Right lobe of liver (tissue), 6 donors: ENCODE measurements around the gene IFNA14. TPM values are rescaled to one million over a fixed set of nuclear protein-coding genes. Genes with fewer than 3 reads are reported as not detected.
A peak's percentile ranks its signal among the peaks of the same experiment; 100 is the strongest.
"Not testable (repeated sequence)": the region's sequence is repeated elsewhere in the genome, so short reads cannot be mapped to it uniquely, and the experiment has no call there.

ENCODE experiments used
- ATAC-seq, 4 donors: fragments of 200-7000 bp; cut with Tn5 transposase; one replicate each; pipeline ENCODE4 v1.9.1; 2020; ENCODE audit warnings: mild to moderate bottlenecking in 4 of 4, moderate library complexity in 4 of 4
- DNase-seq, 3 donors: peaks; one replicate each; pipeline ENCODE4 v3.0.0-alpha.2; 2020
- H3K27ac ChIP-seq, 3 donors: fragments of 200-600 bp; one replicate each; pipeline ENCODE4 v1.8.0; 2022
- H3K27me3 ChIP-seq, 2 donors: fragments of 200-600 bp; one replicate each; pipeline ENCODE4 v1.8.0; 2022
- H3K36me3 ChIP-seq, 4 donors: fragments of 200-600 bp; sonication (generic) in 1 of 4; one replicate each; pipeline versions ENCODE4 v1.5.1 to v1.8.0; 2017 to 2022; ENCODE audit warnings: control low read depth in 1 of 4
- H3K4me1 ChIP-seq, 4 donors: fragments of 200-600 bp; sonication (generic) in 1 of 4; one replicate each; pipeline versions ENCODE4 v1.5.1 to v1.8.0; 2017 to 2022; ENCODE audit warnings: control low read depth in 1 of 4
- H3K4me3 ChIP-seq, 3 donors: fragments of 200-600 bp; one replicate each; pipeline ENCODE4 v1.8.0; 2022
- H3K9me3 ChIP-seq, 4 donors: fragments of 200-600 bp; sonication (generic) in 1 of 4; one replicate each; pipeline versions ENCODE4 v1.5.1 to v1.8.0; 2017 to 2022; ENCODE audit warnings: control low read depth in 1 of 4
- WGBS: methylation state at CpG from one replicate; pipeline ENCODE4 v1.1.6; 2018; ENCODE audit warnings: low coverage, low lambda C conversion rate; ENCODE audit not compliant: insufficient coverage; ENCODE audit errors: missing lambda C conversion rate; 5-methylcytosine and 5-hydroxymethylcytosine counted together
- intact Hi-C, 2 donors: fragments of 100-400 bp; cut with DNase I; formaldehyde crosslinking; loops; one replicate each; pipeline versions ENCODE4 v1.11.2 to v1.14.1; 2022
- total RNA-seq, 6 experiments: library from RNA; depleted of rRNA in 2 of 6; stranded (reverse); fragments of >200 nt in 2 of 6; fragmentation: NEBNext Ultra II Directional in 3 of 6; extraction: Animal tissue kit (Norgen Biotek cat#: 25700) in 3 of 6; gene quantifications; one replicate each; pipeline versions ENCODE4 v1.1.0 to v1.2.4, GENCODE V29; 2016 to 2023
- TF ChIP-seq, protein P1 (sequence below), 4 donors: fragments of 200-600 bp in 3 of 4; fragments of 450-650 bp in 1 of 4; IDR thresholded peaks; one replicate each; pipeline versions ENCODE4 v1.5.1 to v1.8.0; 2016 to 2022; ENCODE audit warnings: antibody characterized with exemption in 4 of 4, mild to moderate bottlenecking in 2 of 4
- donor health status: DM: no; HTN: yes; CAD: no.
- donor health status: DM: no; HTN: no; CAD: no.
- donor health status: DM: no; HTN: no; CAD: no.
- donor health status: DM: no; HTN: yes; CAD: no.
- donor health status: DM: no; HTN: yes; CAD: no.

The IFNA14 gene
- total RNA-seq, 6 experiments from 2014 or later = not detected

DNA sequence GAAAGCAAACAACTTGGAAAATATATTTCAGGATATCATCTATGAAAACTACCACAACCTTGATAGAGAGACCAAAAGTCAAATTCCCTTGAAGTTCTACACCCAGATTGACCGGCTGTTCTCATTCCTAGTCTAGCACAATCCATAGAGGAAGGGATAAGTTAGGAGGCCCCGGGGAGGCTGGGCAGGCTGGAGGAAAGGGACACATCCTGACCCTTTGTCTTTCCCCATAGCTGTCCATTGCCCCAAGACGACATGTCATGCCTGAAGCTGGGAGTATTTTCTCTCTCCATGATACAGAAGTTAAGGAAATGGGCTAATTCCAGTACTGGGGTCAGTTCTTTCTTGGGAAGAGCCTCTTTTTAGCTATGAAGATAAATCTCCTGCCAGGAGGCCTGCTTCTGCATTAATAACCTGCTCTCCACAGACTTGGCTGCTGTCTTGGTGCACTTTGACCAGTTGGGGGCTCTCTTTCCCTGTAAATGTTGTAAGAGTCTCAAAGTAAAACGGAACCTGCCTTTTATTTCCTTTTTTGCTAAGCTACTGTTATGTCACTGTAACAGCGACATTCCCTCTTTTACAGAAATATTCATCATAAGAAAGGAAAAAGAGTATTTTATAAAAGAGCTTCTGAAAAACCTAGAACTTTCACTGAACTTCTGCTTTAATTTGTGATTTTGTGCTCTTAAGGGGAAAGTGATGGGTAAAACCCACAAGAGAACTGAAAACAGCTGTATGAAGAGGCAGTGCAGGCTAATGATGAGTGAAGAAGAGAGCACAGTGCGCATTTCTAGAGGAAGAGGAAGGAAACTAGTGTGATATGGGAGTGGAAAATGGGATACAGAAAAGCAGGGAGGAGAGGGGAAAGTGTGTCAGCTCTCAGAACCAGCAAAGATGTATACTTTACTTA is 44.7 kb downstream of the IFNA14 start:
- H3K27ac ChIP-seq, H3K4me1 ChIP-seq, intact Hi-C loops, H3K9me3 ChIP-seq, DNase-seq, H3K4me3 ChIP-seq, H3K27me3 ChIP-seq, H3K36me3 ChIP-seq: not testable (repeated sequence)
- TF ChIP-seq, protein P1, sequence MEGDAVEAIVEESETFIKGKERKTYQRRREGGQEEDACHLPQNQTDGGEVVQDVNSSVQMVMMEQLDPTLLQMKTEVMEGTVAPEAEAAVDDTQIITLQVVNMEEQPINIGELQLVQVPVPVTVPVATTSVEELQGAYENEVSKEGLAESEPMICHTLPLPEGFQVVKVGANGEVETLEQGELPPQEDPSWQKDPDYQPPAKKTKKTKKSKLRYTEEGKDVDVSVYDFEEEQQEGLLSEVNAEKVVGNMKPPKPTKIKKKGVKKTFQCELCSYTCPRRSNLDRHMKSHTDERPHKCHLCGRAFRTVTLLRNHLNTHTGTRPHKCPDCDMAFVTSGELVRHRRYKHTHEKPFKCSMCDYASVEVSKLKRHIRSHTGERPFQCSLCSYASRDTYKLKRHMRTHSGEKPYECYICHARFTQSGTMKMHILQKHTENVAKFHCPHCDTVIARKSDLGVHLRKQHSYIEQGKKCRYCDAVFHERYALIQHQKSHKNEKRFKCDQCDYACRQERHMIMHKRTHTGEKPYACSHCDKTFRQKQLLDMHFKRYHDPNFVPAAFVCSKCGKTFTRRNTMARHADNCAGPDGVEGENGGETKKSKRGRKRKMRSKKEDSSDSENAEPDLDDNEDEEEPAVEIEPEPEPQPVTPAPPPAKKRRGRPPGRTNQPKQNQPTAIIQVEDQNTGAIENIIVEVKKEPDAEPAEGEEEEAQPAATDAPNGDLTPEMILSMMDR (IDR thresholded peaks at IDR 0.05) = peak; percentile 22 to 49 (median 42)
- WGBS = 33% methylated on average over 5 of the region's 6 CpGs
- peak; percentile 65 to 89 (median 73) for ATAC-seq

Other genes with a start within 250 kb of the IFNA14 start
- 1 to 10 TPM in 1 of 6 experiments, under 1 TPM in 5; 0.13 to 1.2 (median 0.54) TPM for gene HACD4, start 208.4 kb downstream of the IFNA14 start, total RNA-seq
- gene IFNB1, start 162.1 kb downstream of the IFNA14 start, total RNA-seq = not detected
- gene IFNW1, start 98.2 kb downstream of the IFNA14 start, total RNA-seq = not detected
- gene IFNA21, start 73.3 kb downstream of the IFNA14 start, total RNA-seq = not detected
- not detected for gene IFNA4, start 52.4 kb downstream of the IFNA14 start, total RNA-seq
- gene IFNA7, start 37.8 kb downstream of the IFNA14 start, total RNA-seq = not detected
- gene IFNA10, start 32.9 kb downstream of the IFNA14 start, total RNA-seq = not detected
- not detected for gene IFNA16, start 22.7 kb downstream of the IFNA14 start, total RNA-seq
- not detected for gene IFNA17, start 11.8 kb downstream of the IFNA14 start, total RNA-seq
- not detected for gene IFNA5, start 65.3 kb upstream of the IFNA14 start, total RNA-seq
- 10 to 100 TPM in 2 of 6 experiments, 1 to 10 TPM in 4; 5.9 to 11.7 (median 8.7) TPM for gene KLHL9, start 95.4 kb upstream of the IFNA14 start, total RNA-seq
- not detected for gene IFNA6, start 110.9 kb upstream of the IFNA14 start, total RNA-seq
- not detected for gene IFNA13, start 128.1 kb upstream of the IFNA14 start, total RNA-seq
- not detected for gene IFNA2, start 145.4 kb upstream of the IFNA14 start, total RNA-seq
- not detected for gene IFNA8, start 169.1 kb upstream of the IFNA14 start, total RNA-seq
- gene IFNA1, start 200.4 kb upstream of the IFNA14 start, total RNA-seq = not detected
- gene IFNE, start 242.3 kb upstream of the IFNA14 start, total RNA-seq = not detected